HG03469 (cell line): ENCODE data around the gene AKT1.

ENCODE experiments used
- ATAC-seq: cut with Tn5 transposase; IDR thresholded peaks from one replicate; pipeline ENCODE4 v1.9.1; 2021; ENCODE audit warnings: mild to moderate bottlenecking, moderate library complexity, moderate number of reproducible peaks; ENCODE audit not compliant: unreplicated experiment

The AKT1 gene

GRCh38 chr14:104800015-104800770, 4.6 kb upstream of the AKT1 start:
- no peak for ATAC-seq

GRCh38 chr14:104799244-104800014, 3.9 kb upstream of the AKT1 start:
- ATAC-seq = no peak

- no peak for ATAC-seq
Measured at GRCh38 chr14:104798300-104799243, 3.0 kb upstream of the AKT1 start.

- no peak for ATAC-seq
Measured at GRCh38 chr14:104797115-104798044, 1.8 kb upstream of the AKT1 start.

GRCh38 chr14:104796687-104797081, 1.1 kb upstream of the AKT1 start:
- no peak for ATAC-seq

- no peak for ATAC-seq
Measured at GRCh38 chr14:104795781-104796686, 486 bp upstream of the AKT1 start.

GRCh38 chr14:104794631-104794992, 936 bp downstream of the AKT1 start:
- ATAC-seq = no peak

GRCh38 chr14:104794099-104794498, 1.4 kb downstream of the AKT1 start:
- ATAC-seq = no peak

GRCh38 chr14:104793703-104793959, 1.9 kb downstream of the AKT1 start:
- no peak for ATAC-seq

- no peak for ATAC-seq
Measured at GRCh38 chr14:104792945-104793702, 2.4 kb downstream of the AKT1 start.

GRCh38 chr14:104792101-104792884, 3.3 kb downstream of the AKT1 start:
- no peak for ATAC-seq

GRCh38 chr14:104791425-104791824, 4.1 kb downstream of the AKT1 start:
- ATAC-seq = no peak

GRCh38 chr14:104789752-104790743, 5.5 kb downstream of the AKT1 start:
- ATAC-seq = no peak

GRCh38 chr14:104788873-104789663, 6.5 kb downstream of the AKT1 start:
- no peak for ATAC-seq

GRCh38 chr14:104788161-104788818, 7.3 kb downstream of the AKT1 start:
- ATAC-seq = no peak
